ENCODE results near the gene TPPP2.

Gene TPPP2

DNA sequence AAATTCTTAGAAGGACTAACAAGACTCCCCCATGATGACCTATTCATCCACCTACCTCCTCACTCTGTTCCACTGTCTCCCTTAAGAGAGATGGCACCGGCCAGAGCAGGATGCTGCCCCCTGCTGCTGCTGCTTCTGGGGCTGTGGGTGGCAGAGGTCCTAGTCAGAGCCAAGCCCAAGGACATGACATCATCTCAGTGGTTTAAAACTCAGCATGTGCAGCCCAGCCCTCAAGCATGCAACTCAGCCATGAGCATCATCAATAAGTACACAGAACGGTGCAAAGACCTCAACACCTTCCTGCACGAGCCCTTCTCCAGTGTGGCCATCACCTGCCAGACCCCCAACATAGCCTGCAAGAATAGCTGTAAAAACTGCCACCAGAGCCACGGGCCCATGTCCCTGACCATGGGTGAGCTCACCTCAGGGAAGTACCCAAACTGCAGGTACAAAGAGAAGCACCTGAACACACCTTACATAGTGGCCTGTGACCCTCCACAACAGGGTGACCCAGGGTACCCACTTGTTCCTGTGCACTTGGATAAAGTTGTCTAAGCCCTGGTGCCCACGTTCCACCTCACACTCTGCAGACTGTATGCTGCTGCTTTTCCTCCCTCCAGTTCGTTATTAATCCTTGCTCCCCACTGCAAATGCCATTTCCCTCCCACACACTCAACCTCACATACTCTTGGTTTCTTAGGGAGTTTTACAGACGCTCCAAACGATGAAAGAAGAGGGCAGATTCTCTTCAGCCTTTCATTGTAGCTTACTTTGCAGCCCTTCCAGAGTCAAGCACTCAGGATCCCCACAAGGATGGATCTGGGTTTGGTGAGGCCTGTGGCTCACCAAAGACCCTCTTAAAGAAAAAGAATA is 28.0 kb downstream of the TPPP2 start, which contains the start of gene RNASE8:
TSS of gene RNASE8 (plus strand) at position 20 of the 873 bp plus-strand sequence. CDS start at position 91, 71 bp downstream.
- no peak for DNase-seq (ENCODE audit: low read depth in 2 of 2)

DNA sequence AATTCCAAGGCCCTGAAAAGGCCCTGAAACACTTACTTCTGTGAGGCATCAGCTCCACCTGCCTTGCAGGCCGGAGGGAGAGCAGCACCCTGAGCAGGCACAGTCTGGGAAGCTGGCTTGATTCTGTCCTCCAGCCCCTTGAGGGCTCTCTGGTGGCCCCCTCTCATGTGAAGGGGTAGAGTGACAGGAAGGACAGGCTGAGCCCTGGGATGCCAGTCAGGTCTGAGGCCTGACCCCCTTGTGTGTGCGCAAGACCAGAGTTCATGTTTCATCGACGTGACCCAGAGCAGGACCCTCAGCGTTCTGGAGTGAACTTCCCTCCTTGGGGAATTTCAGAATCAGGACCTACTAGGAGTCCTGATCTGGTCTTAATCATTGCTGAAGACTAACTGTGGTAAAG is 28.9 kb downstream of the TPPP2 start:
- DNase-seq (ENCODE audit: low read depth in 2 of 2), result no peak

DNA sequence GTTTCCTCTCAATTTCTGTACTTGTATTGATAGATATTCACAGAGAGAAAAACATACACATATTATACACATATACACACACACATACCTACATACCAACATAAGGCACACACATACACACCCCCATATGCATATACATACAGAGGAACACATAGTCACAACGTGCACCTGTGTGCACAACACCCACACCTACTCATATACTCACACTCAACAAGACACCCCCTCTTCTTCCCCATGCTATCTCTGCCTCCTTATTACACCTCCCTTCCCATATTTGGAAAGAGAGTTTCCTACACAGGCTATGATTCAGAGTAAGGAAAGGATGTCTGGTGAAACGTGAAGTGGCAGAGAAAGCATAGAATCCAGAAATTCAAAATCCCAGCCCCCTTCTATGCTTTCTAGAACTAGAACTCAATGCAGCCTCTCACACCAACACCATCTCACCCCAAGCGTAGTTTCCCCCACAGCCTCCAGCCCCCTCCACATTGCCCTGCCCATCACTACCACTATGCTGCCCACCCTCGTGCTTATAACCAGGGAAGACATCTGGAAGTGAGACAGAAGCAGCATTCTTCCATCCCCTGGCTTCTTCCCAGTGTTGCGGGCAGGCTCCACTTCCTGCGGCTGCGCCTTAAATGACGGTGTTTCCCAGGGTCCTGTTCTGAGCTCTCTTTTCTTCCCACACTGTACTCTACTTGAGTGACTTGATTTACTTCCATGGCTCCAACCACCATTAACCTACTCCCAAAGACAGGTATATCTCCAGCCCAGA is 30.0 kb downstream of the TPPP2 start:
- DNase-seq (ENCODE audit: low read depth in 2 of 2), result no peak

DNA sequence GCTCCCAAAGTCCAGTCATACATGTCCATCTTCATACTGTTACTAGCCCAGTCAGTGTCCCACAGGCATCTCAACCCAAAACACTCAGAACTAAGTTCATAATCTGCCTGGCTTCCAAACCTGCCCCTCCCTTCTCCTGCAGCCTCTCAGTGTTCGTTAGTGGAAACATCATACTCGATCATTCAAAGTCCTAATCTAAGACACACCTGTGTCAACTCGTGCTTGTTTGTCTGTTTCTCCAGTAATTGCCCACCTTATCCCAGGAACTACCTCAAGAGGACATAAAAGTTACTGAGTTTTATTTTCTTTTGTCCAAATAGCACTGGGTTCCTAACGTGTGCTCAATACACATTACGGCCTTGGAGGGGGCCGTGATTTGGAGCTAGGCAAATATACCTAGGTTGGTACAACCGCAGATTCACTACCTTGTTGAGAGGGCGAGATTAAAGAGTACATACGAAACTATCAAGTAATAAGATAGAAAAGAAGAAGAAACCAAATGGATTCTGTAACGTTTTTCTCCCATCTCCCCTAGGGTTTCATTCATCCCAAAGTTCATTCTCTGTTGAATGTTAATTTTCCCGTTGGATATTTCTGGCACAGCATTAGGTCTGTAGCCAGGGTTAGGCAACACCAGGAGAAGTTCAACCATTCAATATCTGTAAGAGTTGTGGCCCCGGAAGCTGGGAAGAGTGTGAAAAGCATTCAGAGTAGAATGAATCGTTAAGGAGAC is 30.8 kb downstream of the TPPP2 start:
- no peak for DNase-seq (ENCODE audit: low read depth in 2 of 2)

DNA sequence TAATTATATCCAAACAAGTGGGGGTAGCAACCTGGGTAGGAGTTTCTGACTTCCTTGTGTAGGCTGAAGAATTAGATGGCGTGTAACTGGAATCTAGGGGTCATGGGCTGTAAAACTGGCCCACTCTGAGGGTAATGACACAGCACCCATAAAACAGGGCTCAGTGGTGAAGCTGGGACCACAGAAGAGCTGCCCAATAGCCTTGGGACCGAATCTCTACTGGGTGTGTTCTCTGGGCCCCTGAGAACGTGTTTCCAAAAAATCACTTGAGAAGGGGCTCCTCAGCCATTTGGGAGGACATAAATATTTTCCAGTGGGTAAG is 31.3 kb downstream of the TPPP2 start:
- no peak for DNase-seq (ENCODE audit: low read depth in 2 of 2)

DNA sequence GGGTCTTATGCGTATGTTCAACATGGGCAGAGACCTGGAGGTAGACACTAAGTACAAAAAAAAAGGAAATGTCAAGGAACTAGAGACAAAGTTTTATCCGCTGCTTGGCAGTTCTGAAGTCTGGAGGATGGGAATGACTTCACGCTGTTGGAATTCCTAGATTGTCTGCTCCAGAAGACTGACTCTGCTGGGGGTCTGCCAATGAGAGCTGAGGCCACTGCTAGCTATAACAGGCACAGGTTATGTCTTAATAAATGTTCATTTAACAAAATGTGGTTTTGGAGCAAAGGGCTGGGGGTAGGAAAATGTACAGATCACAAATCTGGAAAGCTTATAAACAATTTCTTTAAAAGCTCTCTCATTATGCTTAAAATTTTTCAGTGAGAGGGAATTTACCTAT is 33.5 kb downstream of the TPPP2 start:
- no peak for DNase-seq (ENCODE audit: low read depth in 2 of 2)

DNA sequence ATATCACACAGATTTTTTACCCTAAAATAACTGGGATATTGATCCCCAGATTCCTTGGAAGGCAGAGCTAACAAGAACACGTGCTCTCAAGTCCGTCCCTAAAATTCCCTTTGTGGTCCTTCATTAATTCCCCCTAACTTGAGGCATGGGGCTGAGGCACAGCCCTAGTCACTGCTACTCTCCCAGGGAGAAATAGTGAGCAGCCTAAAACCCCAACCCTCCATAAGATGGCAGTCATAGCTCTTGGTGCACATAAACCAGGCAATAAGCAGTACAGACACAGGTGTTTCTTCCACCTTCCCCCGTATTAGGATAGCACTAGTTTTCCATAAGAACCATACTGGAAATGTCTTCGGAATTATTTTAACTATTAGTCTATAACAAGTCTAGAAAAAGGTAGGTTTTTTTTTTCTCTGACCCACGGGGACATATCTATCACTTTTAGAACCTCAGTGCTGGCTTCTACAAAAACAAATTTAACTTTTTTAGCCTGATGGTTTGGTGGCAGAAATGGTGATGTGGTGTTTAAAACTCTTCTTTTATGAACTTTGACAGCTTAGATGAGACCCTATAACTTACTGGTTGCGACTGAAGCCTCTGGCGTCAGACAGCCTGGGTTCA is 37.0 kb downstream of the TPPP2 start:
- no peak for DNase-seq (ENCODE audit: low read depth in 2 of 2)

DNA sequence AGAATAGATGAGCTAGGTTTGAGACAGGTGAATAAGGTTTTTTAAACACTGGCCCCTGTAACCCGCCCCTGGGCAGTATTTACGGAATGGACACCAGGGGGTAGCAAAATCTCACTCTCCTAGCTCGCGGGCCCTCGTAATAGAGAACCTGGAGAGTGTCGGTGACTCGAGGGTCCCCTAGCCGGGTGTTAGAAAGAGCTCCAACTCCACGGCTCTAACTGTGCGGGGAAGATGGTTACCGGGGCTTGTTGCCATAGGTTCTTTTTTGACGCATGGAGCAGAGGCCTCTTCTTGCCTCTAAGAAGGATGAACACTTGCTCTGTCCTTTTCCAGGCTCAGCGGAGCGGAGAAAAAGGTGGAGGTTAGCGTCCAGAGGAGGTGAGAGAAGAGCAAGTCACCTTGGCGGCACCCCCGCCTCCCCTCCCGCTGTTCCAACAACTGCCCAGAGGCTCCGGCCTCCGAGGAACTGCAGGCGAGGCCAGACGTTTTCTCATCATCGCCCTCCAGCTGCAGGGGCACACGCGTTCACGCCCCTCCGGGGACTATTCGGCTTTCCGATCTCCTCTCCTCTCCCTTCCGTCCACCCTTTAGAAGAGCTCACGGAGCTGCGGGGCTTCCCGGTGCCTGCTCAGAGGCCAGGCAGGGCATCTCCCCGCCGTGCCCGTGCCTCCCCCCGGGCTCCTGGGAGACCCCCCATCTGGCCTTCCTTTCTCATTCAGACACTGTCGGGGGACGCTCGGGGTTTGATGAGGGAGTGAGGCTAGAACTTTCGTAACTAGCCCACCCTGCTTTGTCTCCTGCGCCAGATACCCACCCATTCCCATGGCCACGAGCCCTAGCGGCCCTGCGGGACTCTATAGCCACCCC is 38.7 kb downstream of the TPPP2 start:
- no peak for DNase-seq (ENCODE audit: low read depth in 2 of 2)

DNA sequence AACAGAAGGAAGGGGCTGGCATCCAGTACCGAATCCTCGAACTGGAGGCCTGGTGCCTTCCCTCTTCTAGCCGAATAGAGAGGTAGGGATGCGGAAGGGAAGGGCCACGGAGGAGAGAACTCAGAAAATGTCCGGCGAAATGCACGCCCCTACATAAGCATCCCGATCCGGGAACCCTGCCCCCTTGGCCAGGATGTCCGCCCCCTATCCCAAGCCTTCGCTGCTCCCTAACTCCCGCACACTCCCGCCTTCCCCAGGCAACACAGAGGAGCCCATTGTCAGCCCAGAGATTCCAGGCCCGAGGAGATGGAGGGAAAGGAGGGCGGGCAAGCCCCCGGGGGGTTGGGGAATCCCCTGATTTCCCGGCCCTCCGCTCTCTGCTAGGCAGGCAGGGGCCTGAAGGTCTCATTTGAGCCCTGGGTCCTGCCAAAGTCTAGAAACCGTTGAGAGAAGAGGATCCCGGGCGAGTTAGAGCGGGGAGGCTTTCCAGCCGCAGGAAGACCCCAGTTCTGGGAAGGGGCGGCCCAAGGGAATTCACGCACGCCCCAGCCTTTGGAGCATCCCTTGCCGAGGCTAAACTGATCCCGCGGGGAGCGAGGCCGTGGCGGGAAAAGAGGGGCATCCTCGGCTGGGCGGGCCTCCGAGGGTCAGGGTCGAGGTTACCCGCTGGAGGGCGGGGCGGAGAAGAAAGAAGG is 39.5 kb downstream of the TPPP2 start:
- DNase-seq (ENCODE audit: low read depth in 2 of 2), result no peak

DNA sequence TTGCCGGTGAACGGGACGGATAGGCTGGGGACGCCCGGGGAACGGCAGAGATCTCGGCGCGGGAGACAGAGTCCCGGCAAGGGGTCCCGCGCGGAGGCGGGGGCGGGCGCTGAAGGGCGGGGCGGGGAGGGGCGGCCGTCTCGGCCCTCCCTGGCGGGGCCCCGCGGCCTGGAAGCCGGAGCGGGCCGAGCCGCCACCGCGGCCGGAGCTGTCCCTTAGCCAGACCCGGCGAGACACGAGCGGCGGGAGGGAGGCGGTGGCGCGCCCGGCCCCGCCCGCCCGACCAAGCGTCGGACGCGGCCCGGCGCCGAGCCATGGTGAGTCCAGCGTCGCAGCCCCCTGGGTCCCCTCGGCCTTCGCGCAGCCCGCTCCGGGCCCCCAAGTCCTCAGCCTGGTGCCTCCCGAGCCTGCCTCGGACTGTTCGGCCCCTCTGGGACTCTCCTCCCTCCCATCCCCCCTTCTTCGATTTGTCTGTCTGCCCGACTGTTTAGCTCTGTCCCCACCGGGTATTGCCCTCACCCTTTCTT is 40.1 kb downstream of the TPPP2 start, which contains the start of gene ARHGEF40:
TSS of gene ARHGEF40 (plus strand) at position 222 of the 527 bp plus-strand sequence. CDS start at position 315, 93 bp downstream.
- no peak for DNase-seq (ENCODE audit: low read depth in 2 of 2)

DNA sequence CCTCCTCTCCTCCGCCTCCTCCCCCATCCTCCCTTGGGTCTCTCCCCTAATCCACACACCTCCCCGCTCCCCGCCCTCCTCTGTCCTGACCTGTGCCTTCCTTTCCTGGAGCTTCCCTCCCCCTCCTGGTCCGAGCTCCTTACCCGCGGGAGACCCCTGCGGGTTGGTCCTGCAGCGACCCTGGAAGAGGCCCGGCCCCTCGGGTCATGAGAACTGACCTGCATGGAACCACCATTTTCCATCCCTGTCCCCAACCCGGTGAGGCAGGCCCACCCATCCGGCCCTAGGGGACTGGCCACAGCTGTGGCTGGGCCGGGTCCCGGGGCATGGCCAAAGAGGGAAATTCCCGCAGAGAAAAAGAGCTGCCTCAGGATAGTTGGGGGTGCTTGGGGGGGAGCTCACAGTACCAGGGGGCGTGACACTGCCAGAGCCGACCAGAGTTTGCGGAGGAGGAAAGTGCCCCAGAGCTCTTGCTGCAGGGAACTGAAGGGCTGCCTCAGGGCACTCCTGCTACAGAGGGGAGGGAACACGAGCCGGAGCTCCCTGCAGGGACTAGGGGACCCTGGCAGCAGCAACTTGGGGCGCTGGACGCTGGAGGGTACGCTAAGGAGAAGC is 40.7 kb downstream of the TPPP2 start:
- DNase-seq (ENCODE audit: low read depth in 2 of 2), result no peak

DNA sequence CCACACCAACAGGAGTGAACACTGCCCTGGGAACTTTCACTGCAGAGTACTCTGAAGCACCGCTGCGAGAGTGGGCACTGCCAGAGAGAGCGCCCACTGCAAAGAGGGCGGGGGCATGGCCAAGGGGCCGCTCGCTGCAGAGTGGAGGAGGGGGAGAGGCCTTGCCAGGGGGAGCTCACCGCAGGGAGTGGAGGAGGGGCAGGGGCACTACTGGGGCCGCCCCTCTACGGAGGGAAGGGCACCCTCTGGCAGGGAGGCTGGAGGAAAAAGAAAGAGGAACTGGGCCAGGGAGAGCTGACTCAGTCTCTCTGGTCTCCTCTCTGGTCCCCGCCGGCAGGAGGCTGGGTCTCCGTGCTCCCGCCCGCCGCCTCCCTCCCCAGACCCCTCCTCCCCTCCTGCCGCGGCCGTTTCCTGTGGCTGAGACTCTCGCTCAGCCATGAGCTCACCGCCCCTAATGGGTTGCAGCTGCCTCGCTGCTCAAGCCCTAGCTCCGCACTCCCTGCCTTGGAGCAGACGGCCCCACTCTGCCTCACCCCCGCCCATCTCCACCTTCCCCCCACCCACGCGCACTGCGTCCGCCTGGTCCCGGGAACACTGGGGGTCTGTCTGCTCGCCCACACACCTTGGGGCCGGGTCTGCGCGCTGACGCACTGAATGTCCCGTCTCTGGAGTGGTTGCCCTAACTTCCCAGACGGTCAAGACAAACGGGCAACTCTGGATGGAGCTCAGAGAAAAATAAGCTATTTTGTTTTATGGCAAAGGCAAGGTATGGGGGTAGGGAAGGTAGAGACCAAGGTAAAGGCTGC is 41.4 kb downstream of the TPPP2 start:
- DNase-seq (ENCODE audit: low read depth in 2 of 2), result peak in 1 of 2 experiments; percentile 46

DNA sequence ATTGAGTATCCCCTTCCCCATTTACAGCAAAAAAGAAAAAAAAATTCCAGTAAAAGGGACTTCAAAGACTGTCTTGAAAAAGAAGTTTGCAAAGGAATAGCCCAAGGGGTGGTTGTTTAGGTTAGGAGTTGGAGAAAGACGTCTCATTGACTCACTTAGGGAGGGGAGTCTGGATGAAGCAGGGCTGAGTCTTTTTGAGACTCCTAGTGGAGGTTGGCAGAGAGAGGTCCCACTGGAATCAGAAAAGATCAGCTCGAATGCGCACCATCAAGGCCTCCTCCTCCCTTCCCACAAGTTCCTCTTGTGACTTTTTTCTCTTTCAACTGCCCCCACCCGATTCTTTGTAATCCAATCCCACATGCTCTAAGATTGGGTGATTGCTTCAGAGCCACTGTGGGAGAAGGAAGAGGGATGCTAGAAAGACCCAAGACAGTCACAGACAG is 42.0 kb downstream of the TPPP2 start:
- DNase-seq (ENCODE audit: low read depth in 2 of 2), result no peak

DNA sequence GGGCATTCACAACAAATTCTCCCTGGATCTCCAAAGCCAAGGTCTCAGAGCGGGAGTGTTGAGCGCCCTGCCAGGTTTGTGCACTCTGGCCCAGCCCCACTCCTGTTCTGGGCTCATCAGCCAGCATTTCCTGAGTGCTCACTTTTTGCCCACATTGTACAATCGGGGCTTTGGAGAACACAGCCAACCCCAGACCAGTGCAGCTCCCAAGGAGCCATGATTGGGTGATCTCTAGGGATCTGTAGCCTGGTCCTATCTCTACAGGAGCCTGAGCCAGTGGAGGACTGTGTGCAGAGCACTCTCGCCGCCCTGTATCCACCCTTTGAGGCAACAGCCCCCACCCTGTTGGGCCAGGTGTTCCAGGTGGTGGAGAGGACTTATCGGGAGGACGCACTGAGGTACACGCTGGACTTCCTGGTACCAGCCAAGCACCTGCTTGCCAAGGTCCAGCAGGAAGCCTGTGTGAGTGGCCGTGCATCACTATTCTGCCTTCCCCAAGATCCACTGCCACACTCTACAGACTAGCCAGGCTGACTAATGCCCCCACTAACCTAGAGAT is 42.8 kb downstream of the TPPP2 start:
- no peak for DNase-seq (ENCODE audit: low read depth in 2 of 2)

DNA sequence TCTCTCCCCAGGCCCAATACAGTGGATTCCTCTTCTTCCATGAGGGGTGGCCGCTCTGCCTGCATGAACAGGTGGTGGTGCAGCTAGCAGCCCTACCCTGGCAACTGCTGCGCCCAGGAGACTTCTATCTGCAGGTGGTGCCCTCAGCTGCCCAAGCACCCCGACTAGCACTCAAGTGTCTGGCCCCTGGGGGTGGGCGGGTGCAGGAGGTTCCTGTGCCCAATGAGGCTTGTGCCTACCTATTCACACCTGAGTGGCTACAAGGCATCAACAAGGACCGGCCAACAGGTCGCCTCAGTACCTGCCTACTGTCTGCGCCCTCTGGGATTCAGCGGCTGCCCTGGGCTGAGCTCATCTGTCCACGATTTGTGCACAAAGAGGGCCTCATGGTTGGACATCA is 43.9 kb downstream of the TPPP2 start:
- no peak for DNase-seq (ENCODE audit: low read depth in 2 of 2)

DNA sequence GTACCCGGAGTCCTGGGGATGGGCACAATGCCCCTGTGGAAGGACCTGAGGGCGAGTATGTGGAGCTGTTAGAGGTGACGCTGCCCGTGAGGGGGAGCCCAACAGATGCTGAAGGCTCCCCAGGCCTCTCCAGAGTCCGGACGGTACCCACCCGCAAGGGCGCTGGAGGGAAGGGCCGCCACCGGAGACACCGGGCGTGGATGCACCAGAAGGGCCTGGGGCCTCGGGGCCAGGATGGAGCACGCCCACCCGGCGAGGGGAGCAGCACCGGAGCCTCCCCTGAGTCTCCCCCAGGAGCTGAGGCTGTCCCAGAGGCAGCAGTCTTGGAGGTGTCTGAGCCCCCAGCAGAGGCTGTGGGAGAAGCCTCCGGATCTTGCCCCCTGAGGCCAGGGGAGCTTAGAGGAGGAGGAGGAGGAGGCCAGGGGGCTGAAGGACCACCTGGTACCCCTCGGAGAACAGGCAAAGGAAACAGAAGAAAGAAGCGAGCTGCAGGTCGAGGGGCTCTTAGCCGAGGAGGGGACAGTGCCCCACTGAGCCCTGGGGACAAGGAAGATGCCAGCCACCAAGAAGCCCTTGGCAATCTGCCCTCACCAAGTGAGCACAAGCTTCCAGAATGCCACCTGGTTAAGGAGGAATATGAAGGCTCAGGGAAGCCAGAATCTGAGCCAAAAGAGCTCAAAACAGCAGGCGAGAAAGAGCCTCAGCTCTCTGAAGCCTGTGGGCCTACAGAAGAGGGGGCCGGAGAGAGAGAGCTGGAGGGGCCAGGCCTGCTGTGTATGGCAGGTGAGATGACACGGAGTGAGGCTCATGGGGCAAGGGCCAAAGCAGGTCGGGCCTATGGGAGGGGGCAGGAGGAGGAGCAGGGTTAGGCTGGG is 44.6 kb downstream of the TPPP2 start:
- no peak for DNase-seq (ENCODE audit: low read depth in 2 of 2)

DNA sequence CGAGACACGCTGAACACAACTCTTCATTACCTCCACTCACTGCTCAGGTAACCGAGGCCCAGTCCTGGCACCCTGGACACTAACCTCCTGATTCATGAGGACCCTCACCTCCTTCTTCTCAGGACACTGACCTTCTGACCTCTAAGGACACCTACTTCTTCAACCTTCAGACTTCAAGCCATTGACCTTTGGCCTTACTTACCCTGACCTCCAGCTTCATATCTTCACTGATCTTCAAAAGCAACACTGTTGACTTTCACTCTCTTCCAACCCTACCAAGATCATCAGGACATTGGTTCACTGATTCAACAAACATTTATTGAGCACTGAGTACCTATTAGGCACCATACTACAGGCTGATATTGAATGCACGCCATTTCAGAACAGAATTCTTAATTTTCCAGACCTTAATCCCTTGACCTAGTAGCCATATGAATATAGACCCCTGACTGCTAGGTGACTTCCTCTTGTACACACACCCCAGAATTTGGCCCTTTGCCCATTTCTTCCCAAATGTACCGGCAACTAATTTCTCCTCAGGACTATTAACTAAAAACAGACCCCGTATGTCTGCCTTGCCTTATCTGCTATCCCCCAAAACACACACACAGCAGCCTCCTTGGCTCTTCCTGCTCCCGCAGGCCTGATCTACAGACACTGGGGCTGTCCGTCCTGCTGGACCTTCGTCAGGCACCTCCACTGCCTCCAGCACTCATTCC is 45.9 kb downstream of the TPPP2 start:
- no peak for DNase-seq (ENCODE audit: low read depth in 2 of 2)
